Activated CD4-positive, alpha-beta T cell treated with anti-CD3 and anti-CD28 coated beads, Interleukin-2, amount 50 U/mL, for 48 hours (primary cell): ENCODE data around the gene KRTAP5-10.
"Not testable (repeated sequence)": the region's sequence is repeated elsewhere in the genome, so short reads cannot be mapped to it uniquely, and the experiment has no call there.

Experiments
- DNase-seq, 2 experiments: peaks; one replicate each; pipeline ENCODE4 v3.0.0-alpha.2; 2020

The KRTAP5-10 gene

DNA sequence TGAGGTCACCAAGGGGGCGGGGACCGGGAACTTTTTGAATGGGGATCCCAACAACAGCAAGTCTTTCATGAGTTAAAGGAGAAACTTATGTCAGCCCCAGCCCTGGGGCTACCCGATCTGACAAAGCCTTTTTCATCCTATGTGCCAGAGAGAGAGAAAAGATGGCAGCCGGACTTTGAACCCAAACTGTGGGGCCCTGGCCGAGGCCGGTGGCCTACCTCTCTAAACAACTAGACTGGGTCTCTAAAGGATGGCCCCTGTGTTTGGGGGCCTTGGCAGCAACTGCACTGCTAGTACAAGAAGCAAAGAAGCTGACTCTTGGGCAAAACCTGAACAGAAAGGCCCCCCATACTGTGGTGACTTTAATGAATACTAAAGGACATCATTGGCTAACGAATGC lies 48.6 kb downstream of the KRTAP5-10 start:
- DNase-seq, result not testable (repeated sequence)

DNA sequence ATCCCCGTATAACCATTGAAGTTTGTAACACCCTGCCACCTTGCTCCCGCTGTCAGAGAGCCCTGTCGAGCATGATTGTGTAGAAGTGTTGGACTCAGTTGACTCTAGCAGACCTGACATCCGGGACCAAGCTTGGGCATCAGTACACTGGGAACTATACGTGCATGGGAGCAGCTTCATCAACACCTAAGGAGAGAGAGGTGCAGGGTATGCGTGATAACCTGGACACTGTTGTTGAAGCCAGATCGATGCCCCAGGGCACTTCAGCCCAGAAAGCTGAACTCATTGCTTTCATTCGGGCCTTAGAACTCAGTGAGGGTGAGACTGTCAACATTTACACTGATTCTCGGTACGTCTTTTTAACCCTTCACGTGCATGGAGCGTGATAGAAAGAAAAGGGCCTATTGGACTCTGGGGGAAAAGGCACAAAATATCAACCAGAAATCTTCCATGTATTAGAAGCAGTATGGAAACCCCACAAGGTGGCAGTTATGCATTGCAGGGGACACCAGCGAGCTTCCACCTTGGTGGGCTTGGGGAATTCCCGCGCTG lies 49.1 kb downstream of the KRTAP5-10 start:
- DNase-seq, result not testable (repeated sequence)

DNA sequence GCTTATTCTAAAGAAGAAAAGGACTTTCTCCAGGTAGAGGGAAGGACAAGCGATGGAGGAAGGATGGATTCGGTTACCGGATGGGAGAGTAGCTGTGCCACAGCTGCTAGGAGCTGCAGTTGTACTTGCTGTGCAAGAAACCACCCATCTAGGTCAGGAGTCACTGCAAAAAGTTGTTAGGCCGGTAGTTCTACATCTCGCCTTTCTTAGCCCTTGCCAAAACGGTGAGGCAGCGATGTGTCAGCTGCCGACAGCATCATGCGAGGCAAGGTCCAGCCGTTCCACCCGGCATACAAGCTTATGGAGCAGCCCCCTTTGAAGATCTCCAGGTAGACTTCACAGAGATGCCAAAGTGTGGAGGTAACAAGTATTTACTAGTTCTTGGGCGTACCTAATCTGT lies 49.6 kb downstream of the KRTAP5-10 start:
- DNase-seq, result not testable (repeated sequence)
